GM11168 (cell line): ENCODE results near the gene E2F4.

ENCODE experiments used
- in situ Hi-C: fragments of 300-500 bp; cut with MboI; formaldehyde crosslinking; loops from one replicate; pipeline ENCODE4 v1.12.0; 2022; ENCODE audit warnings: low sequenced_read_pairs; ENCODE audit not compliant: unreplicated experiment

The E2F4 gene, protein sequence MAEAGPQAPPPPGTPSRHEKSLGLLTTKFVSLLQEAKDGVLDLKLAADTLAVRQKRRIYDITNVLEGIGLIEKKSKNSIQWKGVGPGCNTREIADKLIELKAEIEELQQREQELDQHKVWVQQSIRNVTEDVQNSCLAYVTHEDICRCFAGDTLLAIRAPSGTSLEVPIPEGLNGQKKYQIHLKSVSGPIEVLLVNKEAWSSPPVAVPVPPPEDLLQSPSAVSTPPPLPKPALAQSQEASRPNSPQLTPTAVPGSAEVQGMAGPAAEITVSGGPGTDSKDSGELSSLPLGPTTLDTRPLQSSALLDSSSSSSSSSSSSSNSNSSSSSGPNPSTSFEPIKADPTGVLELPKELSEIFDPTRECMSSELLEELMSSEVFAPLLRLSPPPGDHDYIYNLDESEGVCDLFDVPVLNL

GRCh38 chr16:67191995-67192681, at the start of gene E2F4:
TSS of gene E2F4 (plus strand) at chr16:67192155. CDS start at chr16:67192228, 73 bp downstream.
- in situ Hi-C loops = no loop called here

- in situ Hi-C loops = no loop called here
Observed at GRCh38 chr16:67142342-67142741, 49.6 kb upstream of the E2F4 start.

DNA sequence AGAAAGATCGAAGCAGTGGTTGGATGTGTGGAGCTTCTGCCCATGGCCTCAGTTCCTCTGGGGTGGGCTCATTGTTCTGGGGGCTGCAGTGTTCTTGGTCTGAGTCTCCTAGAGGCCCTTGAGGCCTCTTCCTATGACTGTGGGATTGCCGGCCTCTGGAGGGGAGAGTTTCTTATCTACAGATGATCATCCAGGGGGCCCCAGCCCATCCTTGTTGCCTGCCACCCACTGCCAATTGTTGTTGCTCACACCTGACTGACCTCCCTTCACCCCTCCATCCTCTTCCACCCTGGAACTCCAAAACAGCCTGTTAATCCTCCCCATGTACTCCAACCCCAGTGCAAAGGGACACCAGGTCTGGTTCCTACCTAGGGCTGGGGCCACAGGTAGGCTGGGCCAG, 47.0 kb upstream of the E2F4 start:
- in situ Hi-C loops = no loop called here

DNA sequence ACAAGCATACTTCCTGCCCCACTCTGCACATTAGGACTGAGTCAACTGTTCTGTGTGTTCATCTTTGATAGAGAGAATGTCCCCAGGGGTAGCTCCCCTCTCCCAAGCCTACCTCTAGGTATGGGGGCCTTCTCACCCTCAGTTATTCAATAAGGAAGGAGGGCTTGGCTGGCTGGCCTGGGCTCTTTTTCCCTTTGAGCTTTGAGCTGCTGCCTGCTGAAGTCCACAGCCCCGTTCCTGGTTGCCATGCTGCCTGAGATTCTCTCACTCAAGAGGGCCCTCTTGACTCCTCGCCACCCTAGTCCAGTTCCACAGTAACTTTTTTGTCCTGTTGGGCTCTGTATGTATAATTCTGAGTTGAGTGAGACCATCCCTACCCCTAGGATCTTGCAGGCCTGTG, 46.2 kb upstream of the E2F4 start:
- in situ Hi-C loops = no loop called here

- in situ Hi-C loops = no loop called here
Observed at GRCh38 chr16:67146523-67147357, 45.2 kb upstream of the E2F4 start.

- in situ Hi-C loops = no loop called here
Observed at GRCh38 chr16:67147437-67148140, 44.4 kb upstream of the E2F4 start.

GRCh38 chr16:67148221-67148620, 43.7 kb upstream of the E2F4 start:
- in situ Hi-C loops = no loop called here

DNA sequence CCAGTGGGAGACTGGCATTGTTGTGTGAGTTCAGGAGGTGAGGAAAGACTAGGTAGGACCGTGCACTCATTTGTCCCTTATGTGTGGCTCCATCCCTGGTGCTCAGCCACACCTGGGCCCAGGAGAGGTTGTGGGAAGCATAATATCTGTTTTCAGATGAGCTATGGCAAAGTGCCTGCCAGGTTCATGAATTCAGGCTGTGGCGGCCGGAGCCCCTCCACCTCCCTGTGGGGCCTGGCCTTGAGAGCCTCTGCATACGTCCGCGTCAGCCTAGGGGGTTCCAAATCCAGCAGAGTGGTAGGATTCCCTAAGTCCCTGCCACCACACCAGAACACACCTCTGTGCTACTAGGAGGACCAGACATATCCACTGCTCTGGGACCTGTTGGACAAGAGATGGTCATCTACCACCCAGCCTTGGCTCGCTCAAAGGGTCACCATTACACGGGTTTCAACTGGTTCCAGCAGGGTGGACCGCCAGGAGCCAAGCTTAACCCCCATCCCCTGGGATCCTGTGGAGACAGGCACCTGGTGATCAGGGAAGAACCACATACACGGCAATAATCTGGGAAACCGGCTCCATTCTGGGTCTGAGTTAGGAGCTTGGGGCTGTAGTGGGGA, 43.2 kb upstream of the E2F4 start:
- in situ Hi-C loops = no loop called here

GRCh38 chr16:67149276-67150046, 42.5 kb upstream of the E2F4 start:
- in situ Hi-C loops = loop anchor here (10.0 kb wide), 1 partner anchor 175 kb away; no protein-coding TSS in a partner anchor

DNA sequence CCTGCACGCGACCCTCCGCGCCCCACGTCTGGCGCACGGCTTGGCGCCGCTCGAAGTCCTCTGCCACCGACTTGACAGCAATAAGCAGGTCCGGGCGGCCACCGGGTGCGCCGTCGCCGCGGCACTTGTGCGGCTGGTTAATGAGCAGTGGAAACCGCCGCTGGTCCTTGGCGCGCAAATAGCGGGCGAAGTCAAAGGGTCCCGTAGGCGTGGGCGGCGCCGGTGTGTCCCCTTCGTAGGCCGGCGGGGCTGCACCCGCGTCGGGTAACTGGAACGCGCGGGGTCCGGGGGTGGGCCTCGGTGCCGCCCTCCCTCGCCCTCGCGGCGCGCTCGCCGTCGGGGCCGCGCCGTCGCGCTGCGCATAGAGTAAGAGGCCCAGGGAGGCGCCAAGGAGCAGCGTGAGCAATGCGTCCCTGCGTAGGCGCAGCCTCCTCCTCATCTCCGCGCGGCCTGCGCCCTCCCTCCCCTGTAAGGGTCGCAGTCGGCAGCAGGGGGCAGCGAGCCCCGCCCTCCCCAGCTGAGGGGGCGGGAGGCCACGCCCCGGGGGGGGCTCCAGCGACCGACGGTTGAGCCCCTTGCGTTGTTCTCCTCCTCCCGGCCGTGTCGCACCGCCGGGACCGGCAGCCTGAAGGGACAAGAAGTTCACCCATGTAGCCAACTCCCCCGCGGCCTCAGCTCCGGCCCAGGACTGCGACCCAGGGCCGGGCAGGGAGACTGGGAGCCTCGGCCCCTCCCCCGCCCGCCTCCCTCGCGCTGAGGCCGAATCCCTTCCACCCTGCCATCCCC, 41.7 kb upstream of the E2F4 start:
- in situ Hi-C loops = loop anchor here (10.0 kb wide), 1 partner anchor 175 kb away; no protein-coding TSS in a partner anchor

DNA sequence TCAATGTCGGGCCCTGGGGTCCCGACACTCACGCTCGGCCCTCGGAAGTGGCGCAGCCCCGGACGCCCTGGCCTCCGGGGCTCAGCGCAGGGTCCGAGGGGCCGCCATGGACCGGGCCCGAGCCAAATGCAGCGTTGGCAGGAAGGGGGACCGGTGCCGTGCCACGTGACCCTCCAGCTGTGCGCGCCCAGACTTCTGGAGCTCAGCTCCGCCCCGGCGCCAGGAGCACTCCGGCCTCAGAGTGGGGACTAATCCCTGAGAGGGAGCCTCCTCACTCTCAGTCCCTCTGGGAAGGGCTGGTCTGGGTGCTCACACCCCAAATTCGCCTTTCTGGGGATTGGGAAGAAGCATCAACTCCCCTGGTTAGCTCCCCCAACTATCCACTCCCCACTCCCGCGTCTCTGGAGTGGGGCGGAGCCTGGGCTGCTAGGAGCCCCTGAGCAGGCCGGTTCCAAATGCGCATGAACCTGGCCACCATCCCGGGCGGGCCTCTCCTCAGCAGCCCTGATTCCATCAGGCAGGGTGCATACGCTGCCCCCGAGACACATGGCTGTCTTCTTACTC, 41.0 kb upstream of the E2F4 start, which contains the start of gene B3GNT9:
Gene B3GNT9, minus strand, starts transcription at position 166 of the 564 bp plus-strand sequence. CDS start 513 bp downstream, outside the sequence.
- in situ Hi-C loops = loop anchor here (10.0 kb wide), 1 partner anchor 176 kb away; no protein-coding TSS in a partner anchor

- in situ Hi-C loops = loop anchor here (10.0 kb wide), 1 partner anchor 177 kb away; no protein-coding TSS in a partner anchor
Observed at GRCh38 chr16:67151431-67152097, 40.4 kb upstream of the E2F4 start.

DNA sequence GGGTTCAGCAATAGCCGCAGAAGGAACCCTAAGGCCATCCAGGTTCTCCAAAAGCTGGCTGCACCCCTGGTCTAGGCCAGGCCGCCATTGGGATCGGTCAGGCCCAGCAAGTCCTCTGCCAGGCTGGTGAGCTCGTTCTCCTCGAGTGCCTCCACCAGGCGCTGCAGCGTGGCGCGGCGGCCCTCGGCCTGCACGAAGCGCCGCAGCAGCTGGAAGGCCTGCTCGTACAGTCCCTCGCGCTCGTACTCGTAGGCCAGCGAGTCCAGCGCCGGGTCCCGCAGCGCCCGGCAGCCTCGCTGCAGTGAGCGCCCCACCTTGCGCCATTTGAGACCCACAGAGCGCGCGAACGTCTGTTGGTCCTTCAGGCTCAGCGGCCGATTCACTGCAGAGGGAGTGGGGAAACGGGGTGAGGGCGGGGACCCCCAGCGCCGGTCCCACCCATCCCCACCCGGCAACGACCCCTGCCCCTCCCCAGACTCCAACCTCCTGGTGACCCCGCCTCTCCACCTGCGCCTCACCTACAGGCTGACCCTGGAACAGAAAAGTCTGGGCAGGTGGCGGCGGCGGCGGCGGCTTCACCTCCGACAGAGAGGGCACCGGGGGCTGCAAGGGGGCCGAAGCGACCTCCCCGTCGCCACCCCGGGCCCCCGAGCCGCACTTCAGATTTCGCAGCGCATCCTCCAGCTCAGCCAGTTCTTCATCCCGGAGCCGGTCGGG, 37.2 kb upstream of the E2F4 start:
- in situ Hi-C loops = loop anchor here (5.0 to 10.0 kb wide), 2 partner anchors 142 to 180 kb away; no protein-coding TSS in a partner anchor

DNA sequence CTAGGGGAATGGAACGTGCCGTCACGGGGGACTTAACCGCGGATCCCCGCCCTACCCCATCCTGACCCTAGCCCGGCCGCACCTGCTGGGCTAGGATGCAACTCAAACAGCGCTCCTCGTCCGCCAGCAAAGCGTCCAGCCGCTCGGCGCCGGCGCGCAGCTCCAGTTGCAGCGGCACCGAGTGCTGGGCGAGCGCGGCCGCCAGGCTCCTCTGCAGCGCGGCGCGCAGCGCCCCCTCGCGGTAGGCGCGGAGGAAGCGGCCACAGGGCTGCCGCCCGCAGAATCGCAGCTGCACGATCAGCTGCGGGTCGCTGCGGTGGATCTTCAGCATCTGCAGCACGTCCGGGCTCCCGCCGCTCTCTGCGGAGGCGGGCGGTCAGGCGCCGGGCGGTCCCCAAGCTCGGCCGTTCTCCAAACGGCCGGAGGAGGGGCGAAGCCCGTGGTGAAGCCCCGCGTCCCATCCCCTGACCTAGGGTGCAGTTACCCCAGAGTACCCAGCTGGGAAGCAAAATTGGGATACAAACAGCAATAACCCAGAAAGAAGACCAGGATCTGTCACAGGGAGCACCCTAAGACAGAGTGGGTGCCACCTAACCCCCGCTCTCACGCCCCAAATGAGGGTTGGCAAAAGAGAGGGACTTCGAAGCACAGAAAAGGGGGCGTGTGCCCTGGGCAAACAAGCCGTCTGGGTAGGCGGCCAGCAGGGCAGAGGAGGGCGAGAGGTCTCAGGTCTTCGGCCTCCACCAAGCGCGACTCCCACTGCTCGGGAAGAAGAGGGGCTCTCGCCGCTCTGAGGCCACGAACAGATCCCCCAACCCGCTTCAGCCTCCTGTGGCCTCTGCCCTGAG, 36.4 kb upstream of the E2F4 start:
- in situ Hi-C loops = loop anchor here (5.0 to 10.0 kb wide), 2 partner anchors 143 to 181 kb away; no protein-coding TSS in a partner anchor
